GM18951 (cell line): ENCODE results near the gene DHRS9.
"Not testable (repeated sequence)": the region's sequence is repeated elsewhere in the genome, so short reads cannot be mapped to it uniquely, and the experiment has no call there.

ENCODE experiments used
- POLR2A ChIP-seq: IDR thresholded peaks from 4 replicates; pipeline ENCODE4 v1.6.1; 2011; ENCODE audit warnings: mild to moderate bottlenecking; ENCODE audit not compliant: insufficient read length, insufficient read depth; ENCODE audit errors: extremely low read depth
- in situ Hi-C: fragments of 300-500 bp; cut with MboI; formaldehyde crosslinking; loops from one replicate; pipeline ENCODE4 v1.12.0; 2022; ENCODE audit warnings: low sequenced_read_pairs, mixed read lengths, inconsistent platforms; ENCODE audit not compliant: unreplicated experiment

Gene DHRS9

GRCh38 chr2:169046440-169047151 lies 22.8 kb upstream of the DHRS9 start:
- TF ChIP-seq POLR2A: no peak
- in situ Hi-C loops: no loop called here

GRCh38 chr2:169047256-169048250 lies 21.8 kb upstream of the DHRS9 start:
- in situ Hi-C loops: no loop called here
- no peak for TF ChIP-seq POLR2A

- no peak for TF ChIP-seq POLR2A
- in situ Hi-C loops: no loop called here
Observed at GRCh38 chr2:169049142-169049541, 20.2 kb upstream of the DHRS9 start.

- in situ Hi-C loops: no loop called here
Observed at GRCh38 chr2:169050476-169051240, 18.7 kb upstream of the DHRS9 start.

GRCh38 chr2:169054575-169054974 lies 14.8 kb upstream of the DHRS9 start:
- in situ Hi-C loops: not testable (repeated sequence)

More at GRCh38 chr2:169050476-169051240, 18.7 kb upstream of the DHRS9 start:
- no peak for TF ChIP-seq POLR2A

GRCh38 chr2:169064199-169064598 lies 5.2 kb upstream of the DHRS9 start:
- in situ Hi-C loops: not testable (repeated sequence)

GRCh38 chr2:169065422-169065821 lies 3.9 kb upstream of the DHRS9 start:
- no peak for TF ChIP-seq POLR2A
- in situ Hi-C loops: no loop called here

- in situ Hi-C loops: no loop called here
- TF ChIP-seq POLR2A: no peak
Observed at GRCh38 chr2:169065864-169066517, 3.4 kb upstream of the DHRS9 start.

GRCh38 chr2:169066897-169067296 lies 2.5 kb upstream of the DHRS9 start:
- TF ChIP-seq POLR2A: no peak
- in situ Hi-C loops: no loop called here

- TF ChIP-seq POLR2A: no peak
- in situ Hi-C loops: no loop called here
Observed at GRCh38 chr2:169069833-169070232, 470 bp downstream of the DHRS9 start.

- no peak for TF ChIP-seq POLR2A
- in situ Hi-C loops: no loop called here
Observed at GRCh38 chr2:169071455-169071854, 2.1 kb downstream of the DHRS9 start.

- in situ Hi-C loops: no loop called here
- TF ChIP-seq POLR2A: no peak
Observed at GRCh38 chr2:169072163-169072925, 3.0 kb downstream of the DHRS9 start.

- in situ Hi-C loops: no loop called here
Observed at GRCh38 chr2:169073211-169073962, 4.0 kb downstream of the DHRS9 start.

More at GRCh38 chr2:169073211-169073962, 4.0 kb downstream of the DHRS9 start:
- no peak for TF ChIP-seq POLR2A
